Head of caudate nucleus (tissue), 42 donors: ENCODE results near the gene C3orf85.
"Not testable (repeated sequence)": the region's sequence is repeated elsewhere in the genome, so short reads cannot be mapped to it uniquely, and the experiment has no call there.

ENCODE experiments used
- DNase-seq, 42 donors: peaks; one replicate each; pipeline versions ENCODE4 v3.0.0 to v3.0.0-alpha.2; 2020 to 2021; ENCODE audit warnings: mixed read lengths in 7 of 42
- intact Hi-C: fragments of 100-400 bp; cut with DNase I; formaldehyde crosslinking; loops from one replicate; pipeline ENCODE4 v1.15.0; 2022

The C3orf85 gene, protein sequence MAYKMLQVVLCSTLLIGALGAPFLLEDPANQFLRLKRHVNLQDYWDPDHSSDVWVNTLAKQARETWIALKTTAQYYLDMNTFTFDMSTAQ

GRCh38 chr3:109136523-109136922, at the start of gene C3orf85:
C3orf85 (plus strand) TSS chr3:109136719; CDS start chr3:109136848, 129 bp downstream.
- no peak for DNase-seq

GRCh38 chr3:109089265-109089664, 47.3 kb upstream of the C3orf85 start:
- intact Hi-C loops: no loop called here
- DNase-seq: no peak

More at GRCh38 chr3:109136523-109136922, at the start of gene C3orf85:
- intact Hi-C loops: no loop called here

GRCh38 chr3:109091846-109092245, 44.7 kb upstream of the C3orf85 start:
- intact Hi-C loops: no loop called here
- DNase-seq: no peak

GRCh38 chr3:109093561-109093960, 43.0 kb upstream of the C3orf85 start:
- intact Hi-C loops: no loop called here
- DNase-seq: no peak

DNA sequence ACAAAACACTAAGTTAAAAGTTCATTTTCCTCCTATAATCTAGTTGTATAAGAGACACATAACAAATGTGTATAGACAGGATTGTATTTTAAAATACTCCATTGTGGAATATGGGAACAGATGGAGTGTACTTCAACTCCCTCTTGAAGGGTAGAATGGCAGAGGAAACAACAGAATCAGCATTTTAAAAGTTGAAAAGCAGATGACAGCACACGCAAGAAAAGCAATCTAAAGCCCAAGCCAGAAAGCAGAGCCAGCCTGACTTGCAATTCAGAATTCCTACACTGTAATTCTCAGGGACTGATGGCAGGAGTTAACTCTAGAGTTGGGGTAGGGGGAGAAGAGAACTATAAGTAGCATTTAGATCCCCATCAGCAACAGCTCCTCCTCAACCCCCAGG, 41.4 kb upstream of the C3orf85 start:
- no peak for DNase-seq
- intact Hi-C loops: no loop called here

- DNase-seq: no peak
Observed at GRCh38 chr3:109098079-109098644, 38.4 kb upstream of the C3orf85 start.

DNA sequence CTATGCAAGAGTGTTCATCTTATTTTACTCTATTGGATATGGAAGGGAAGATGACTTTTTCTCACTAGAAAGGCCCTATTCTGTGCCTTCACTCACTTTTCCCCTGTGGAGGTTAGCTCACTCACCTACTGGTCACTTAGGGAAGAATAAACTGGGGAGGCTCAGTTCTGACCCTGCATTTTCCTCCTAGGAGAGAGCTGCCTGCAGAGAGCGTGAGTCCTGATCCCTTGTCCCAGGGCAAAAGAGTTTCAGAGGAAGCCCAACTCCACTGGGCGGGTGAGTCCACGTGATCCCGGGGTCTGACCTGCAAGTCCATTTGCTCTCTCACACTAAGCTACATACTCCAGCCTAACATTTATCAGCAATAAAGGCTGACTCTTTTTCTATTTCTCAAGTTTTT, 26.9 kb upstream of the C3orf85 start:
- intact Hi-C loops: no loop called here
- DNase-seq: no peak

More at GRCh38 chr3:109098079-109098644, 38.4 kb upstream of the C3orf85 start:
- intact Hi-C loops: no loop called here

DNA sequence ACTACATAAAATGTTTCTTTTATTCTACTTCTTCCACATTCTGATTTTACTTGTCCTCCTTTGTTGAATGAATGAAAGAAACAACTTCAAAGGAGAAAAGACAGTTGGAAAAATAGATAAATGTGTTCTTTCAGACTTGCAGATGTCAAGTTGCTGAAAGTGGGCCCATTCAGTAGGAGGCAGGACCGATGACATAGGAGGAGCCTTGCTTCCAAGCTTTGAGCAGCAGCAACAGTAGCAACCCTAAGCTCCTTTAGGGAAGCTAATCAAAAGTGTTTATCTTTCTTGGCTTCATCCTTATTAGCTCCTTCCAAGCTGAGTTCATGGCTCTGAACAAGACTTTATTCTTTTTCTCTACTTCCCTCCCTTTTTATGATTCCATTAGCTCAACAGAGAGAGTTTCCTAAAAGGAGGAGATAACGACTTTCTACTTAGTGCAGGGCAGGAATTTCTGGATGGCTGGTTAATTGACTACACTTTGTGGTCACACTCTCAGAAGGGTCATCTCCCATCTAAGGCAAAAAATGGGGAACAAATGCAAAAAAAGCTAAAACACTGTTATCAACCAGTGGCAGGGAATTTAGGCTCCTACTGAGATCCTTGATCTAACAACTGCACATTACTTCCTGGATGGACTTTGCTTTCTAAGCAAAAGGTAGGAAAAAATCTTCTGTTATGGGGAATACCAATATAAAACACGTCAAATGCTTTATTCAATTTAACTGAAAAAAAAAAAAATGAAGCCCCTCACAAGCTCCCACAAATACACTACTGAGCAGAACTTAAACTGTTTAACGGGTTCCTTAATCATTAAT, 23.4 kb upstream of the C3orf85 start:
- intact Hi-C loops: no loop called here
- DNase-seq: no peak

DNA sequence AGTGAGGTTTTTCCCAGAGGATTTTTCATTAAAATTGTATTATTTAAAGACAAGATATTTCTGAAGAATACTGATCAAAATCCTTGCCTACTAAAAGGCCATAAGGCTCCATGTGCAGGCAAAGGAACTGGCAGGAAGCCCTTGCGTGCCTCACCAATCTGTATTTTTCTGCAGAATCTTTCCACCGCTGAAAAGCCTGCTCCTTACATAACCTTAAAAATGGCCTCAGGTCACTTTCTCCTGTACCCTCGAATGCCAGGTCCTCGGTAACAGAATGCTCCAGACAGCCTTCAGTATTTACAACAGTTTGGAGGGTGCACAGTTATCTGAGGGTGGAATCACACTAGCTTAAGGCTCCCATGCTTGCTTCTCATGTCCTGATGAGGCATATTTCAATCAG, 21.8 kb upstream of the C3orf85 start:
- no peak for DNase-seq
- intact Hi-C loops: no loop called here

DNA sequence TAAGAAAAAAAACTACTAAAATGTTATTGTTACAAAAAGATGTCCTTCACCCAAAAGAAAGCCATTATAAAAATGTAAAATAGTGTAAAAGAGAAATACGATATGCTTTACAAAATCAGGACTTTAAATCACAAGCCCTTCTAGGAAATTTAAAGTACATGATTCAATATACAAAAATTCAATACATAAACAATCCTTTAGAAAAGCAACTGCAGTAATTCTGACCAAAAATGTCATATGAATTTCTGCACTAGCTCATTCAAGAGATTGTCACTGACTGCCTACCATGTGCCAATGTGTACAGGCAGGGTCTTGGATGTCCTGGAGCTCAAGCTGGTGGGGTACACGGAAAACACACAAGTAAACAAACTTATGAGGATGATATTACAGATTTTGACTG, 21.1 kb upstream of the C3orf85 start:
- intact Hi-C loops: no loop called here

DNA sequence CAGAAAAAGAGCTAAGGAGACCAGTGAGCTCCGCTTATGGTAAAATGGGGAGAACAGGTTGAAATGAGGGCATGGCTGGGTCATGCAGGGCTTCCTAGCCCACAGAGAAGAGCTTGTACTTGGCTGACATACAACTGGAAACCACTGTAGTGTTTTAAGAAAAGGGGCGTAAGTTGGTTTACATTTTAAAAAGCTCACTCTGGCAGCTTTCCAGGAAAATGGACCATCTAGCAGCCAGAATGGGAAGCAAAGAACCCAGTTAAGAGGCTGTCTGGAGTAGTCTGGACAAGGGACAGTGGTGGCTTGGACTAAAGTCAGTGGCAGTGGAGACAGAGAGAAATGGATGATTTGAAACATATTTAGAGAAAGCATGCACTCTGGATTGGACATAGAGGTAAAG, 20.5 kb upstream of the C3orf85 start:
- intact Hi-C loops: no loop called here
- DNase-seq: no peak

More for the DNA sequence above, 21.1 kb upstream of the C3orf85 start:
- DNase-seq: no peak

DNA sequence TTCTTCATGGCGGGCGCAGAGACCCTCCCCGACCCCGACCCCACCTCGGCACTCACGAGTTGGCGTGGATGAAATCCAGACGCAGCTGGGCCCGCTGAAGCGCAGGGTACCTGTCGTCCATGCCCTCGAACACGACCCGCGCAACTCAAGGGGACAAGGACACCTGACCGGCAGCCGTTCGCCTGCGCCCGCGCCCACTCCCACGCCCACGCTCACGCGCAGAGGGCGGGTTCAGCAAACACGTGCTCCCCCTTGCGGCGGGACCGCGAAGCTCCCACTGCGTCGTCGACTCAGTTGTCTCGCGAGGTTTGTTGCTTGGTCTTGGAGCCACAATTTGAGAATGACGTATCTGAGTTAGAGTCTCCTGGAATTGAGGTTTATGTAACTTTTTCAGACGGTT, 18.6 kb upstream of the C3orf85 start, which contains the start of gene MORC1:
TSS of gene MORC1 (minus strand) at position 196 of the 400 bp plus-strand sequence. CDS start at position 121, 75 bp downstream.
- peak in 1 of 42 donors; percentile 35 for DNase-seq
- intact Hi-C loops: no loop called here

DNA sequence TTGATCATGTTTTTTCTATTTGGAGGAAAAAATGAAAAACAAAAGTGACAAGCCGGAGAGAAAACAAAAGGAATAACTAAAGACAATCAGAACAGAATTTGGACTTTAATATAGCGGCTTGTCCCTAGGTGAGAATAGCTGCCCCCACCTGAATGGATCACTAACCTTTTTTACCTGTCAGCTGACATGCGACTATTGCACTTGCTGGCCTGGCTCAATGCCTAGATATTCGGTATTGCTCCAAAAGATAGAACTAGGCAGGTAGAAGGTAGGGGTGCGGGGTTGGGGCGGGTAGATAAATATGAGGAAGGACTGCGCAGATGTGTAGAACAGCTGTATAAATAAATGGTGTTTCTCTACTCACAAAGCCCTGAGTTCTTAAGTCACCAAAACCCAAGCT, 17.9 kb upstream of the C3orf85 start:
- no peak for DNase-seq
- intact Hi-C loops: no loop called here

GRCh38 chr3:109122690-109123089, 13.8 kb upstream of the C3orf85 start:
- DNase-seq: no peak
- intact Hi-C loops: no loop called here

- no peak for DNase-seq
- intact Hi-C loops: no loop called here
Observed at GRCh38 chr3:109125902-109126301, 10.6 kb upstream of the C3orf85 start.

DNA sequence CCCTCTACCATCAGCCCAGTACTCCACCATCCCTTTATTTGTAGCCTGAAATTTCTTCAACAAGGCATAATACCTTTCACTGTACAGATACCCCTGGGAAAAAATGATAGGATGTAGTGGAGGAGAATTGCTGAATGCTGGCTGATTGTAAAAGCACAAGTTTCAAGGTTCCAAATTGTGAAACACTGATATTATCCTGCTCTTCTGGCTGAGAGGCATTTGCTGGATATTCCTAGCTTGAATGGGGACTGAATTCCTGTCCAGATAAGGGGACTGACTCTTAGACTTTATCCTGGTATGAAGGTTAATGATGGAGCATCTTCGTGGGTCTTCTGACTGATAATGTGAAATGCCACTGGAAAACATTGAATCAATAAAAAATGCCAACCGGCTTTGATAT, 9.0 kb upstream of the C3orf85 start:
- no peak for DNase-seq
- intact Hi-C loops: no loop called here

- DNase-seq: no peak
- intact Hi-C loops: no loop called here
Observed at GRCh38 chr3:109131276-109131675, 5.2 kb upstream of the C3orf85 start.

DNA sequence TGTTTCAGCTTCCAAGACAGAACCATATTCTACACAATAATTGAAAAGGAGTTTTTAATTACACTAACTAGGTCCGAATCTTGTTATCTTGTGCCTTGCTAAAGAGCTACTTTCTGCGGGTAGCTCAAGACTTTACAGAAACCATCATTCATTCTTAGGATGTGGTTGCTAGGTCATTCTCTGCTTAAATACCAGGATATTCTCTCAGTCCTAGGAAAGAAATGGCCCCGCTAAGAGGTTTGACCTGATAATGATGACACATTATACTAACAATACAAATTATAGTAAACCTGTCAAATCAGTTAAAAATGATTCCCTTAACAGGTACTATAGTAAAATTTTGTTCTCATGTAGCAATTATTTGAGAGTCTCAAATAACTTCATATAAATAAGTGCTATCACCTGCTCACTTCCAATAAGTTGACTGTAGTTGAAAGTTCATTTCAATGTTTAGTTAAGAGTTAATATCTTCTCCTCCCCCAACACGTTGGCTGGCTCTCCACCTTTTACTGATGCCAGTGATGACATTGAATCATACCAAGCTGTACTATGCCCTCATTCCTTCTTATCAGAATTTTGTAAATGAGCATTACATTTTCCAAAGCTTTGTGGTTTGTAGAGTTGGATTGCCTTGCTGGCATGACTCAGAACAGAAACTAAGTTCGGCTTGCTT, 3.6 kb upstream of the C3orf85 start:
- no peak for DNase-seq
- intact Hi-C loops: no loop called here

GRCh38 chr3:109133474-109133816, 3.1 kb upstream of the C3orf85 start:
- intact Hi-C loops, DNase-seq: not testable (repeated sequence)

DNA sequence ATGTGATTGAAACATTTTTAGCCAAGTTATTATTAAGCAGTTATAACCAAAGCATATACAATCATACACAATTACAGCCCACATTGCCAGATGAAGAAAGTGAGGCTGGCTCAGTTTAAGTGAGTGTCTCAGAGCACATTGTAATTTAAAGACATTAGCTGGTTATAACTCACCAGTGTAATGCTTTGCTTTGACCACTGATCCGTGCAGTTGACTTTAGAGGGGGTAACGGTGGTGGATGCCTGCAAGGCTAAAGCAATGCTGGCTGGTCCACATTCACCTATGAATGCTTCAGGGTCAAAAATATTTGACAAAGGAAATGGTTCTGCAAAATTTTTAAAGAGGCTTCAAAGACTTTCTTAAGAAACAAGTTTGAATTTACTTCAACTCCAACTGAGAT, 1.2 kb downstream of the C3orf85 start:
- no peak for DNase-seq
- intact Hi-C loops: no loop called here
